Heart right ventricle (tissue), 16 donors: ENCODE results near the gene GPR137B. TPM values are rescaled to one million over a fixed set of nuclear protein-coding genes. Genes with fewer than 3 reads are reported as not detected.

Experiments
- ATAC-seq, 8 donors: fragments of 200-7000 bp; cut with Tn5 transposase; one replicate each; pipeline ENCODE4 v1.9.1; 2020; ENCODE audit warnings: mild to moderate bottlenecking in 8 of 8, moderate library complexity in 8 of 8, moderate number of reproducible peaks in 1 of 8
- DNase-seq, 2 donors: peaks; one replicate each; pipeline ENCODE4 v3.0.0-alpha.2; 2020
- H3K27ac ChIP-seq, 10 donors: fragments of 200-600 bp; sonication (generic) in 2 of 10; one replicate each; pipeline versions ENCODE4 v1.5.0 to v1.8.0; 2020 to 2022; ENCODE audit warnings: mild to moderate bottlenecking in 3 of 10
- H3K27me3 ChIP-seq, 7 donors: fragments of 200-600 bp; one replicate each; pipeline ENCODE4 v1.8.0; 2021 to 2022; ENCODE audit warnings: mild to moderate bottlenecking in 2 of 7
- H3K36me3 ChIP-seq, 9 donors: fragments of 200-600 bp; sonication (generic) in 1 of 9; one replicate each; pipeline versions ENCODE4 v1.5.0 to v1.8.0; 2020 to 2022; ENCODE audit warnings: mild to moderate bottlenecking in 2 of 9
- H3K4me1 ChIP-seq, 9 donors: fragments of 200-600 bp; sonication (generic) in 1 of 9; one replicate each; pipeline versions ENCODE4 v1.5.0 to v1.8.0; 2020 to 2022; ENCODE audit warnings: mild to moderate bottlenecking in 4 of 9
- H3K4me3 ChIP-seq, 10 donors: fragments of 200-600 bp; sonication (generic) in 2 of 10; one replicate each; pipeline versions ENCODE4 v1.5.0 to v1.8.0; 2020 to 2022; ENCODE audit warnings: mild to moderate bottlenecking in 7 of 10, moderate library complexity in 2 of 10
- H3K9me3 ChIP-seq, 11 donors: fragments of 200-600 bp in 10 of 11; sonication (generic) in 2 of 11; one replicate each; pipeline versions ENCODE4 v1.5.0 to v1.8.0; 2013 to 2022; ENCODE audit warnings: mild to moderate bottlenecking in 2 of 11, control low read depth in 1 of 11, moderate library complexity in 1 of 11
- WGBS, 2 donors: extraction: QIAGEN DNeasy Blood & Tissue Kit; methylation state at CpG; one replicate each; pipeline ENCODE4 v1.1.7; 2013; ENCODE audit warnings: inconsistent platforms in 1 of 2; 5-methylcytosine and 5-hydroxymethylcytosine counted together
- intact Hi-C, 10 donors: fragments of 100-400 bp; cut with DNase I; formaldehyde crosslinking; loops; one replicate each; pipeline versions ENCODE4 v1.11.1 to v1.14.2; 2022
- polyA plus RNA-seq, 2 donors: library from polyadenylated mRNA; stranded (reverse); fragments of 200-250 nt; gene quantifications; one replicate each; pipeline ENCODE4 v1.2.3, GENCODE V29; 2013
- total RNA-seq, 10 donors: library from RNA; stranded (reverse); fragmentation: NEBNext Ultra II Directional in 3 of 10; extraction: Animal tissue kit (Norgen Biotek cat#: 25700) in 3 of 10; gene quantifications; one replicate each; pipeline versions ENCODE4 v1.2.1 to v1.2.4, GENCODE V29; 2021 to 2023
- TF ChIP-seq, protein P1 (sequence below), 9 donors: fragments of 200-600 bp; sonication (generic) in 2 of 9; IDR thresholded peaks; one replicate each; pipeline versions ENCODE4 v1.5.0 to v1.8.0; 2021 to 2022; ENCODE audit warnings: antibody characterized with exemption in 9 of 9, mild to moderate bottlenecking in 5 of 9, moderate library complexity in 1 of 9
- donor health status: Arrhythmogenic right ventricular cardiomyopathy.
- donor health status: ischemic (EF 13 %, LVEDD 7.1; RV severe dilation, severe dysfunction).
- donor health status: healthy with polysubstance abuse.
- donor health status: DM: no; HTN: yes; CAD: no.
- donor health status: DM: no; HTN: no; CAD: no.
- donor health status: ischemic (EF 25% LVEDD 6.9; RV normal size, moderate dysfunction).
- donor health status: ischemic (EF 25% LVEDD 5.7; RV mildly dilated, moderate dysfunction).
- donor health status: healthy.
- donor health status: DM: yes; HTN: yes; CAD: no.
- donor health status: Ischemic cardiomyopathy.
- donor health status: ischemic (EF 35%, LVEDD 5.7; RV mildly dilated, moderate dysfunction).
- donor health status: nonischemic (EF 11% LVEDD 7.7; RV severe dilation, severe dysfunction).
- donor health status: DM: yes; HTN: yes; CAD: no.
- donor health status: PGD.
- donor health status: ischemic (EF 29% LVEDD 5.4; RV normal size, mild dysfunction).
- donor health status: nonischemic (EF 23%, LVEDD 6.1; RV moderate dilation, normal function).

GPR137B gene
- total and polyA plus RNA-seq, 12 donors: 10.6 to 51.4 (median 32.7) TPM

DNA sequence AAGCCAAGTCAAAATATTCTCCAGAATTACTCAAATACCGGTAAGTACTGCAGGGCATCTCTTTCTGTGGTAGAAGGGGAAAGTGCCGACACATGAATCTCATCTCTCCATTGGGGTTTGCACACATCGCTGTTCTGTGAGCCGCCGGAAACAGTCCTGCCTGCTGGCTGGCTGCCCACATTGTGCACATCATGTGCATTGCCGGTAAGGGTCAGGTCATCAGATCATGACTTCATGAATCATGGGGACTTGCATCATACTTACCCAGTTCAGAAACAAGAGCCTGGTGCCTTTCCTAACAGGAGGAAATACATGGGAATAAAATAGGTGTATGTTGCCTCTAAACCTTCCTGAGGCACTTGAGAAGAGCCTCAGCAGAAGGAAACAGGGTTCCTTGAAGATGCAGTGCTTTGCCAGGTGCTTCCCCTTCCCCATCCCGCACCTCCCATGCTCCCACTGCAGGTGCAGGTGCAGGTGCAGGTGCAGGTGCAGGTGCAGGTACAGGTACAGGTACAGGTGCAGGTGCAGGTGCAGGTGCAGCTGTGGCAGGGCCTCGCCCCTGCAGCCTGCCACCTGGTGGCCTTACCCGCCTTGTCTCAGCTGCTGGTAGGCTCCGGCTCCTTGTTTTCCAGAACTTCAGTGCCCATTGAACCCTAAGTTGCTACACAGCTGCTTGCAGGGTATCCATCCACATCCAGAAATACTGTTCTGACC lies 26.5 kb downstream of the GPR137B start:
- no peaks in the 10 kb centered on the region for H3K27me3 ChIP-seq
- TF ChIP-seq, protein P1, sequence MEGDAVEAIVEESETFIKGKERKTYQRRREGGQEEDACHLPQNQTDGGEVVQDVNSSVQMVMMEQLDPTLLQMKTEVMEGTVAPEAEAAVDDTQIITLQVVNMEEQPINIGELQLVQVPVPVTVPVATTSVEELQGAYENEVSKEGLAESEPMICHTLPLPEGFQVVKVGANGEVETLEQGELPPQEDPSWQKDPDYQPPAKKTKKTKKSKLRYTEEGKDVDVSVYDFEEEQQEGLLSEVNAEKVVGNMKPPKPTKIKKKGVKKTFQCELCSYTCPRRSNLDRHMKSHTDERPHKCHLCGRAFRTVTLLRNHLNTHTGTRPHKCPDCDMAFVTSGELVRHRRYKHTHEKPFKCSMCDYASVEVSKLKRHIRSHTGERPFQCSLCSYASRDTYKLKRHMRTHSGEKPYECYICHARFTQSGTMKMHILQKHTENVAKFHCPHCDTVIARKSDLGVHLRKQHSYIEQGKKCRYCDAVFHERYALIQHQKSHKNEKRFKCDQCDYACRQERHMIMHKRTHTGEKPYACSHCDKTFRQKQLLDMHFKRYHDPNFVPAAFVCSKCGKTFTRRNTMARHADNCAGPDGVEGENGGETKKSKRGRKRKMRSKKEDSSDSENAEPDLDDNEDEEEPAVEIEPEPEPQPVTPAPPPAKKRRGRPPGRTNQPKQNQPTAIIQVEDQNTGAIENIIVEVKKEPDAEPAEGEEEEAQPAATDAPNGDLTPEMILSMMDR (IDR thresholded peaks at IDR 0.05): no peak
- H3K27ac ChIP-seq: peak overlapping the region in 1 of 10 donors; percentile 5
- H3K9me3 ChIP-seq: no peaks in the 10 kb centered on the region
- H3K4me3 ChIP-seq: no peak overlapping the region
- DNase-seq (peak in 1 of 2 donors; percentile 46), ATAC-seq (peak in 4 of 8 donors; percentile 32 to 79 (median 35))
- H3K4me1 ChIP-seq: peaks cover 0 to 22% (median 16%) of the 10 kb centered on the region in 9 donors
- H3K36me3 ChIP-seq: peaks cover 0 to 12% (median 0%) of the 10 kb centered on the region in 9 donors
- 71 to 72% methylated on average over 10 of the region's 10 CpGs for WGBS, 2 donors
- intact Hi-C loops: no loop called here

DNA sequence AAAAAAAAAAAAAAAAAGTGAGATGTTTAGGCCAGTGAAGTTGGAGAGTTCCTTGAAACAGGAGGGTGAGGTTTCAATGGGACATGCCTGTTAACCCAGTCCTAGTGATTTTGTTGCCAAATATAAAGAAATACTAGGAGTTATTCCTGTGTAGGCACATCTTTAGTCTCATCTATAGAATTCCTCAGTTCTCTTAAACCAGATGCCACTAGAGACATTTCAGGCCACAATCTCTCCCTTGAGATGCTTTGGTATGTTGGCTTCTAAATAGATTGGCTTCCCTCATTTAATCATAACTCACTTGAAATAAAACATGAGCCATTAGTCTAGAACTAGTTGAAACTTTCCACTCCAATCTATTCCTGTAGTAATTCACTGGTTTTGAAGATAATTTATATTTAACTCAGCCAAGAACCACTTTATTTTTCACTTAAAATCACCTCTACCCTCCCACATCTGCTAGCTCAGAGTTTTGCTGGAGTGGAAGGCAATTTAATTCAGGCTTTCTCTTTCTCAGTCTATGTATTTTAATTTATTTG lies 29.8 kb downstream of the GPR137B start:
- DNase-seq: no peak
- TF ChIP-seq, protein P1 (IDR thresholded peaks at IDR 0.05): no peak
- H3K4me3 ChIP-seq: no peak overlapping the region
- peaks cover 0 to 18% (median 10%) of the 10 kb centered on the region in 9 donors for H3K4me1 ChIP-seq
- intact Hi-C loops: no loop called here
- H3K27me3 ChIP-seq: no peaks in the 10 kb centered on the region
- H3K27ac ChIP-seq: no peak overlapping the region
- H3K36me3 ChIP-seq: peaks cover 0 to 19% (median 0%) of the 10 kb centered on the region in 9 donors
- no peaks in the 10 kb centered on the region for H3K9me3 ChIP-seq
- ATAC-seq: no peak

DNA sequence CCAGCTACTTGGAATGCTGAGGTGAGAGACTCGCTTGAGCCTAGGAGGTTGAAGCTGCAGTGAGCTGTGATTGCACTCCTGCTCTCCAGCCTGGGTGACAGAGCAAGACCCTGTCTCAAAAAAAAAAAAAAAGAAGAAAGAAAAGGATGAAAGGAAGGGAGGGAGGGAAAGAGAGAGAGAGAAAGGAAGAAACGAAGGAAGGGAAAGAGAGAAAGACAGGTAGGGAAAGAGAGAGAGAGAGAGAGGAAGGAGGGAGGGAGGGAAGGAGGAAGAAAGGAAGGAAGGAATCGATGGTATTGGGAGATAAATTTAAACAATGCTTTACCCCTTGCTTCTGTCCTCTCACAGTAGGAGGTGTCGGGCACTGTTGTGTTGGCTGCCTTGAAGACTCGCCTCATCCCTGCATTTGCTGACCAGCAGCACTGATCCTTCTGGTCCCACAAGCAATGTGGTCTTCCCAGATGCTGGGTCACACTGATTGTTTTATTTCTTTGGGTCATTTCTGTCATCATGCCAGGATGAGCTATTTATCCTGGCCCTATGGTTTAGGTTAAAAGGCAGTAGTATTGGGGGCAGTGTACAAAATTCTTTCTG lies 30.9 kb downstream of the GPR137B start:
- no peak for DNase-seq
- Histone ChIP-seq H3K9me3 (no peaks in the 10 kb centered on the region), H3K27me3 (no peaks in the 10 kb centered on the region), H3K36me3 (peaks cover 0 to 25% (median 0%) of the 10 kb centered on the region in 9 donors), H3K27ac (no peak overlapping the region), H3K4me1 (peaks cover 0 to 18% (median 10%) of the 10 kb centered on the region in 9 donors), H3K4me3 (no peak overlapping the region)
- intact Hi-C loops: no loop called here
- WGBS, 2 donors: 85 to 88% methylated on average over 5 of the region's 5 CpGs
- TF ChIP-seq, protein P1 (IDR thresholded peaks at IDR 0.05): no peak
- no peak for ATAC-seq

DNA sequence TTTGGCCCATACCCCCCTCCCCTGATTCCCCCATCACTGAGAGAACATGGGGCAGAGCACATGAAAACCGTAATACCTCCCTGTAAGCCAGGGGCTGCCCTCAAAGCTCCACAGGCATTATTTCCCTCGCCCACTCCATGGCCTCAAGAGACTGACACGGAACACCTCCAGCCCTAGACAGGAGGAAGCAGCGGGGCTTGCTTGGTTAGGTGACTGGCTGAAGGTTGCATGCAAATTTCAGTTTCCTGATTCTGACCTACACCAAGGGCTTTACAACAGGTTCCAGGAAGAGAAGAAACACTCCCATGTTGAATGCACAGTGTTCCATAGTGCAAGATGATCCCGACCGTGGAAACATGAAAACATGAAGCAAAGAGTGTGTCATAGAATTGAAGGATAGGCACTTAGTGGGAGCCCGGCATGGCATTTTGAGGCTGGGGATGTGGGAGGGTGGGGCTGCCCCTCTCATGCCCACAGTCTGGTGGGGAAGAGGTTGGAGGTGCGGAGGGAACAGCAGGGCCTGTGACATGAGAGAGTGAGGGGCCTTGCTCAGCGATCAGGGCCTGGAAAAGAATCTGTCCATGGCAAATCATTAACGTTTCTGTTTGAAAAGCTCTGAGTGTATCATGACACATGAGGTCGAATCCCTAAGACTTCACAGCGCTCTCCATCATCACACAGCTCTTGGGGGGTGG lies 33.5 kb downstream of the GPR137B start:
- ATAC-seq (peak in 1 of 8 donors; percentile 30), DNase-seq (no peak)
- H3K4me1 ChIP-seq: peaks cover 0 to 11% (median 0%) of the 10 kb centered on the region in 9 donors
- no peaks in the 10 kb centered on the region for H3K27me3 ChIP-seq
- 92 to 93% methylated on average over 12 of the region's 12 CpGs for WGBS, 2 donors
- no peak overlapping the region for H3K4me3 ChIP-seq
- no peak overlapping the region for H3K27ac ChIP-seq
- TF ChIP-seq, protein P1 (IDR thresholded peaks at IDR 0.05): no peak
- H3K36me3 ChIP-seq: peaks cover 0 to 38% (median 0%) of the 10 kb centered on the region in 9 donors
- intact Hi-C loops: no loop called here
- H3K9me3 ChIP-seq: no peaks in the 10 kb centered on the region
